NCI-H446 (cell line): ENCODE data around the gene DCP1B.

Experiments used
- DNase-seq, 2 experiments: peaks; one replicate each; lab custom pipeline; 2025; lab: John Stamatoyannopoulos, UW

The DCP1B gene

DNA sequence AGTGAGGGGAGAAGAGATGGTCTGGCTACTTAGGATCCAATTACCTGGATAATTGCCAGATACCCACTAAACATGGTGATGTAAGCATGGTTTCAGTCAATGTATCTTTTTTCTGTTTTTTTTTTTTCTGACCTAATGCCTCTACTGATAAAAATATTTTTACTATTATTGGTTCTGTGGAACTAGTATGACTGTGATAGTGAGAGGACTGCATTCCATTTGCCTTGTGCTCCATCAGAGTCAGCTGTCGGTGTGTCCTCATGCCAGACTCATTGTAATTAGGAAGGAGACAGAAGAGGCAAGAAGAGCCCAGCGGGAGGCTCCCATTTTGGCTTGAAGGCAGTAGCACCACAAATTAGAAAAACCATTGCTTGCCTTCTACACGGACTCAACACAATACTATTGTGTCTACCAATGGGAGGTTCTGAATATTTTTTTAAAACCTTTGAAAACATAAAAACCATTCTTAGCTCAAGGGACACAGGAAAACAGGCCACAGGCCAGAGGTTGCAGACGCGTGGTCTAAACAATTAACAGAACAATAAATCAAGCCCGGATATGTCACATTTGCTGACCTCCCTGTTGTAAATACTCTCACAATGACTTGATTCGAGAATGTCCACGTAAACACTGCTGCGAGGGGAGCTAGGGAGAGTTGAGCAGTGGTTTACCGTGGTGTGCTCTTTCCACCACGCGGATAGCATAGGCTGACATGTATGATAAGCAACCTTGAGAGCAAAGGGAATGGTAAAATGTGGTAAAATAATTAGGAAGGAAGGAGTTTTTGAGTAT is 13.5 kb upstream of the DCP1B start:
- DNase-seq, result peak; percentile 58 to 70

DNA sequence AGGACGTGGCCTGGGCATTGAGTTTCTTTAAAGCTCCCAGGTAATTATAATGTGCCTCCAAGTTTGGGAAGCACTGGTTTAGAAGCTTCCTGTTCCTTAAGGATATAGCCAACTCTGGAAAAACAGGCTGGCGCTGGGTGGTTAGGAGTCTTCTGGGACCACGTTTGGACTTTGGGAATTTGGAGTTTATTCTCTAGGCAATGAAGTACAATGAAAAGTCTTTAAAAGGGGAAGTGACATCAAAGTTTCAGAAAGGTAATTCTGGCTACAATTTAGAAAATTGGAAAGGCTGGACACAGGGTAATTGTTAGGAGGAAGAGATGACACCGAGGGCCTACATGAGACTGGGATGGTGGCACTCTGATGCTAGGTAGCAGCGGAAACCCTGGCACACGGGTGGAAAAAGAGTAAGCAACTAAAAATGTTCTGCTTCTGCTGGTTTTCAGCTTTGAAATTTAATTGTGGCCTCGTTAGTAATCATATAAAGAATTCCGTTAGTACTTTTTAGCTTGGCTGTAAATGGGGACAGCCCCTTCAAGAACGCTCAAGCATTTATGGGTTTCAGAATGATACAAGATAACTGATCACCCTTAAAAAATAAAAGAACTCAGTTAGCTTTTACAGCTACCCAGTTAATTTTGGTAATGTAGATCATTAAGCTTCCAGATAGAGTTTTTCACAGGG is 12.7 kb upstream of the DCP1B start:
- no peak for DNase-seq

DNA sequence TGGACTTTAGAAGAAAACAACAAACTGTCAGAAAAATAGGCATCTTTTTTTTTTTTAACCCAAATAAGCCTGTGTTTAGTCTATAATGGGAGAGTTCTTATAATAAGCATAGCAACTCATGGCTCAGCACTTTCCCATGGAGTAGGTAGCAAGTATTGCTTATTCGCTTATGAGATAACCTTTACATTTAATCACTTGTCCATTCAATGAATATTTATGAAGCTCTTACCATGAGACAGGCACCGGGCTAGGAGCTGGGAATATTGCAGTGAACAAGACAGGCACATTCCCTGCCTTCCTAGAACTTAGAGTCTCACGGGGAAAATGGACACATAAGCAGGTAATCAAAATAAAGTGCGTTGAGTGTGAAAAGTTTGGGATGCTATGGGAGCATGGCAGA is 10.0 kb upstream of the DCP1B start:
- DNase-seq, result no peak

GRCh38 chr12:2013527-2014223 is 9.4 kb upstream of the DCP1B start:
- no peak for DNase-seq

GRCh38 chr12:2013086-2013485 is 8.8 kb upstream of the DCP1B start:
- DNase-seq, result no peak

- DNase-seq, result no peak
Measured at GRCh38 chr12:2011643-2012607, 7.7 kb upstream of the DCP1B start.

DNA sequence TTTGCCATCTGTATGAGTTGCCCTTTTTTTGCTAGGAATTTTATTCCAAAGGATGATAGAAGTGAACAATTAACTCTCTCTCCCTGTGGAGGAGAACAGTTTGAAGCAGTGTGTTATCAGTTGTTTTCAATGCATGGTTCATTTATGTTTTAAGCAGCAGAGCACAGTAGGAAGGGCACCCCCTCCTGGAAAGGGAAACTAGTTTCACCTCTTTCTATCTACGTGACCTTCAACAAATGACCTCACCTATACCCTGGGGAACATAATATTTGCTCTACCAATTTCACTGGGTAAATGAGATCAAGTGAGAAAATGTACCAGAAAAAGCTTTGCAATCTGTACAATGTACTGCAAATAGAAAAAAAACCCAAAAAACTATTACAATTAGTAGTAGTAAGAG is 5.4 kb upstream of the DCP1B start:
- DNase-seq, result no peak

GRCh38 chr12:2008677-2009076 is 4.4 kb upstream of the DCP1B start:
- no peak for DNase-seq

GRCh38 chr12:2003676-2004112 is 563 bp downstream of the DCP1B start:
- no peak for DNase-seq

GRCh38 chr12:1995205-1995896 is 8.9 kb downstream of the DCP1B start:
- no peak for DNase-seq

GRCh38 chr12:1994429-1995143 is 9.7 kb downstream of the DCP1B start:
- no peak for DNase-seq

DNA sequence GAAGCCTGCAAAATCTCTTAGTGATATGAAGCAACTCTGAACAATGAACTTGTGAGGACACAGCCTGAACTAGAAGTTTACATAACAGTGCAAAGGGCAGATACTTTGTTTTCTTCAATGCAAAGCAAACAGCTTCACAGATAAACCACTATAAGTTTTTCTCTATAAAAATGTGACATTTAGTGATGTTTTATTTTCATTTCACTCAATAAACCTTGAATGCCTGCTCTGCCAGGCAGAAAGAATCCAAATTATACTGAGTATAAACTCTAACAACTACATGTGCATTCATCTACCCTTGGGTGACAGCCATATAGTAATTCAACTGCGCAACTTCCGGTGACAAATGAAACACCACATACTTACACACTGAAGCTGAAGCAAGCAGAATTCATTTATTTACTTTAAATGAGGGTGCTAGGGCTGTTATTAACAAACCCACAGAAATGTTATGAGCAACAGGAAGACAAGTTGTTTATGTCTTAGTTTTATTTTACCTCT is 10.3 kb downstream of the DCP1B start:
- no peak for DNase-seq

GRCh38 chr12:1993341-1993740 is 10.9 kb downstream of the DCP1B start:
- no peak for DNase-seq

- no peak for DNase-seq
Measured at GRCh38 chr12:1992732-1993131, 11.5 kb downstream of the DCP1B start.

DNA sequence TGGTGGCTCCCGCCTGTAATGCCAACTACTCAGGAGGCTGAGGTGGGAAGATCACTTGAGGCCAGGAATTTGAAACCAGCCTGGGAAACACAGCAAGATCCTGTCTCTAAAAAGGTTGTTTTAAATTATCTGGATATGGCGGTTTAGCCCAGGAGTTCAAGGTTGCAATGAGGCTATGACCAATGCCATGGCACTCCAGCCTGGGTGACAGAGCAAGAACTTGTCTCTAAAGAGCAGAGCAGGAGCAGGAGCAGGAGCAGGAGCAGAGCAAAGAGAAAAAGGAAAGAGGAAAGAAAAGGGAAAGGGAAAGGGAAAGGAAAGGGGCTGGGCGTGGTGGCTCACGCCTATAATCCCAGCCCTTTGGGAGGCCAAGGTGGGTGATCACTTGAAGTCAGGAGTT is 15.1 kb downstream of the DCP1B start:
- no peak for DNase-seq

DNA sequence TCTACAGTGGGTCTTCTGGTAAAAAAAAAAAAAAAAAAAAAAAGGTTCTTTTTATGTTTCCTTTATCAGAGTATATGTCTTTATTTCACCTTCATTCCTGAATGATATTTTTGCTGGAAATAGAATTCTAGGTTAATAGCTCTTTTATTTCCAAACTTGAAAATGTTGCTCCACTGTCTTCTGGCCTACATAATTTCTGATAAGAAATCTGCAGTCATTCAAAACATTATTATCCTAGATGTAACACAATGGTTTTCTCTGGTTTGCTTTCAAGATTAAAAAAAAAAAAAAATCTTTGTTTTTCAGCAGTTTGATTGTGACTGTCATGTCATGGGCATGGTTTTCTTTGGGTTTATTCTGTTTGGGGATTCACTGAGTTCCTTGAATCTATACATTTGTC is 19.5 kb downstream of the DCP1B start:
- no peak for DNase-seq

GRCh38 chr12:1980282-1980681 is 24.0 kb downstream of the DCP1B start:
- DNase-seq, result no peak

DNA sequence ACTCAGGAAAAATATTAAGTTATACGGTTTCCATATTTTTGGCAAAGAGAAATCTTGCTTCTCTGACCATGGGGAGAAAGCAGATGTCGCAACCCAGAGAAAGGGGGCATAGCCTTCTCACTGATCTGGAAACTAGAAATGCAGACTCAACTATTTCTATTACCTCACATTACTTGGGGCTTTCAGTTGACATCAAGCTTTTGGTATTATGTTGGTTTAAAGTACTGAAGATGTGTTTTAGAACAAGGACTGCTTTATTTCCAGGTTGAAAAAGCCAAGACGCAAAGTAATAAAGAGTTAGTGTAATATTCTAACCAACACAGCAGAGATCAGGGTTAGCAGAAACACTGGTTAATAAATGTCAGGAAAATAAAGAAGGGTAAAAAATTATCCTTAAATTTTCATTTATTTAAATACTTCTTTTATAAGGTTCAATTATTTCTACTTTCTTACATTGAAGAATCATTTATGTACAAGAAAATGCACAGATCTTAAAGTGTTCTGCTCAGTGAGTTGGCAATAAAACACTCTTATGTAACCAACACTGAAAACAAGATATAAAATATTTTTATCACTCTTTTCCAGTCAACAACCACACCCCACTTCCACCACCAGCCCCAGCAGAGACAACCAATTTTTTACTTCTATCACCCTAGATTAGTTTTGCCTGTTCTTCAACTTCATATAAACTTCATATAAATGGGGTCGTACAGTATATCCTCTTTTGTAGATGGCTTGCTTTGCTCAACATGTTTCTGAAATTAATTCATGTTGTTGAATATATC is 26.0 kb downstream of the DCP1B start:
- DNase-seq, result no peak

DNA sequence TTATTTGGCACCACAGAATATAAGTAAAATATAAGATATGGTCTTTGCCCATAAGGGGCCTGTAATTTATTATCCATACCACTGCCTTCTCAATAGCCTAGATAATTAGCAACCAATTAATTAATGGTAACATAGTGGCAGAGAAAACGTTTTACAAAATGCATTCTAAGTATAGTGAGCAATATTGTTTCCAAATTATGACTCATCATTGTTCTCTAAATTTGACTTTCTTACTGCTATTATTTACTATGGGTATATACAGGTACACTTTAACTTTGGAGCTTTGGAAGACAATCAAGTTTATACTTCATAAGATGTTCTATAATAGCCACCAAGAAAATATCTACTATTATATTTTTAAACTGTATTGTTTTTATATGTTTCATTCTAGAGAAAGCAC is 26.7 kb downstream of the DCP1B start:
- DNase-seq, result no peak

DNA sequence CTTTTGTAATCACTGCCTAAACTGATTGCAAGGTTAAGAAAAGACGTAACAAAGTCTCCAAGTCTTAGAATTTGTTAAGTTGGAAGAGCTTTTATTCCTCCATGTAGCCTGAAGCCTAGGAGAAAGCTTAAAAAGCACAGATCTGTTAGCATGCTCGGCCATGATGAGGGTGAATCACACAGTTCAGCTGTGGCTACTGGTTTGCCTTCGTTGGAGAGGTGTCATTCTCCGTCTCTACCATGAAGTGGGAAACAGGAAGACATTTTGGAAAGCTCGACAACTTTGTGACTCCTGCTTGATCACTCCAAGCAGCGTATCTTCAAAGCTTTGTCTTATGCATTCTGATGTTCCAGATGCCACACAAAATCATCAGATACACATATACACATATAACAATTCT is 27.1 kb downstream of the DCP1B start:
- DNase-seq, result no peak
